Urinary bladder (tissue), 2 donors: ENCODE measurements around the gene TMEM185B. TPM values are rescaled to one million over a fixed set of nuclear protein-coding genes. Genes with fewer than 3 reads are reported as not detected.

Source experiments
- polyA plus RNA-seq: library from polyadenylated mRNA; stranded (reverse); fragments of 200-250 nt; gene quantifications from one replicate; pipeline ENCODE4 v1.2.3, GENCODE V29; 2013
- small RNA-seq: library from RNA; depleted of rRNA; stranded (forward); fragments of <200 nt; gene quantifications from one replicate; pipeline ENCODE3, GENCODE V24; 2014
- total RNA-seq: library from RNA; depleted of rRNA; stranded (reverse); fragments of >200 nt; gene quantifications from one replicate; pipeline ENCODE4 v1.2.3, GENCODE V29; 2014
- donor health status: healthy.

The TMEM185B gene
- total and polyA plus RNA-seq, 2 donors = 20.0 TPM

Small RNAs within 50 kb of the gene (small RNA-seq; reads per million reads assigned to genes)
- gene MTND4LP14 (not detected), gene RF00019 (not detected)

Other genes starting within 250 kb of the TMEM185B start
- gene EPB41L5, start 210.3 kb downstream of the TMEM185B start, total RNA-seq = 48.3 TPM
- gene EPB41L5, start 210.3 kb downstream of the TMEM185B start, polyA plus RNA-seq = 10.3 TPM
- 60.9 TPM for gene RALB, start 29.5 kb upstream of the TMEM185B start, total RNA-seq
- 72.2 TPM for gene RALB, start 29.5 kb upstream of the TMEM185B start, polyA plus RNA-seq
- gene INHBB, start 122.7 kb upstream of the TMEM185B start, total RNA-seq = 0.74 TPM
- 11.2 TPM for gene INHBB, start 122.7 kb upstream of the TMEM185B start, polyA plus RNA-seq